ENCODE results near the gene NUMB.

DNA sequence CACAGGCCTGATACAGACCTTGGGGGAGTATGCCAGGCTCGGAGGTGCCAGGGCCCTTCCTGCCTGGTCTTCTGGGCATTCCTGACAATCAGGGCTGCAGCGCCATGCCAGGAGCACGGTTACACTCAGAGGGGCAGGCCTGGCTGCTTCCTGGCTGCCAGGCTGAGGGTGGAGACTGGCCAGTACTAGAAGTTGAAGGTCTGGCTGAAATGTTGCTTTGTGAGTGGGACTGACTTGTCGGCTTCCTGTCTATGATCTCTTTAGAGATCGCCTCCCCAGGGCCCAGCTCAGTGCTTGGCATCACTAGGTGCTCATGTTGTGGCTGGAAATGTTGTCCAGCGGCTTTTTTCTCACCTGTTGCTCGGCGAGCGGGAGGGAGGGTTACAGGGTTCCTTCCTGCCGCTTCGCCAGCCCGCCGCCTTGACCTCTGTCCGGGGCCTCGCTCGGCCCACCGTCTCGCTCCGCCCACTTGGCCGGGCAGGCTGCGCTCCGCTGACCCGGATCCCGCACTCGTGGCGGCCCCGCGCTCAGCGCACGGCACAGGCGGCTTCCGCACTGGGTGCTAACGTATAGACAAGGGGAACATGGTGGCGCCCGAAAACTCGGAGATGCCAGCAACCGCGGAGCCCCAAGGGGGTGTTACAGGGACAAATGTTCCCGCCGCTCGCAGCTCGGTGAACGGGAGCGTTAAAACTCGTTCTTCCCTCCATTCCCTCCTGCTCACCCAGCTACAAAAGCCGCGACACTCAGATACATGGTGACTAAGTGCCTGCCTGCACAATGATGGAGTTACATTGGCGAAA is 188.4 kb downstream of the NUMB start:
- TF ChIP-seq CTCF (IDR thresholded peaks at IDR 0.05) (no peak), POLR2A (IDR thresholded peaks at IDR 0.05) (no peak)
